Uterus (tissue), 2 donors: ENCODE data around the gene TMEM45A.

ENCODE experiments used
- CTCF ChIP-seq, 4 experiments: fragments of 200-600 bp in 2 of 4; fragments of 450-650 bp in 2 of 4; sonication (generic) in 2 of 4; IDR thresholded peaks; one replicate each; pipeline ENCODE4 v1.5.1; 2016 to 2019; ENCODE audit warnings: antibody characterized with exemption in 4 of 4, mild to moderate bottlenecking in 2 of 4, moderate library complexity in 1 of 4
- POLR2A ChIP-seq, 2 donors: fragments of 450-650 bp; IDR thresholded peaks; one replicate each; pipeline ENCODE4 v1.6.1; 2016; ENCODE audit warnings: antibody characterized with exemption in 2 of 2, mild to moderate bottlenecking in 1 of 2, moderate library complexity in 1 of 2

GRCh38 chr3:100456745-100457144 lies 35.7 kb upstream of the TMEM45A start:
- TF ChIP-seq POLR2A (IDR thresholded peaks at IDR 0.05) (no peak), CTCF (IDR thresholded peaks at IDR 0.05) (no peak)
